IMR-90 (cell line): ENCODE data around the gene KCNMA1. TPM values are rescaled to one million over a fixed set of nuclear protein-coding genes. Genes with fewer than 3 reads are reported as not detected.
A peak's percentile ranks its signal among the peaks of the same experiment; 100 is the strongest.

Experiments
- ATAC-seq: fragments of 200-7000 bp; cut with Tn5 transposase; 2 replicates; pipeline ENCODE4 v1.9.1; 2020; ENCODE audit warnings: low read depth, mild to moderate bottlenecking, moderate library complexity
- BruUV-seq: library from RNA; stranded (reverse); fragments of 400-500 nt; replicated peaks from 2 replicates; lab custom pipeline; 2021; lab: Mats Ljungman, UMichigan
- CTCF ChIA-PET: fragments of 300-600 bp; formaldehyde crosslinking; extraction: SDS; loops from one replicate; lab custom pipeline; 2021; ENCODE audit warnings: antibody characterized with exemption; lab: Yijun Ruan, JAX
- POLR2A ChIA-PET: fragments of 300-600 bp; sonication (Branson Sonifier 250); formaldehyde crosslinking; loops from one replicate; lab custom pipeline; 2022; ENCODE audit warnings: antibody characterized with exemption; ENCODE audit not compliant: unreplicated experiment; lab: Charles Lee
- DNase-seq: peaks from one replicate; pipeline ENCODE4 v3.0.0; 2013
- H2AFZ ChIP-seq: replicated peaks from 2 replicates; pipeline ENCODE3; 2013; ENCODE audit warnings: low read length, mild to moderate bottlenecking; ENCODE audit not compliant: poor library complexity
- H2AK5ac ChIP-seq: 2 replicates; pipeline ENCODE4 v1.6.1; 2013; ENCODE audit warnings: low read depth, low read length, inconsistent platforms
- H2AK9ac ChIP-seq: replicated peaks from 2 replicates; pipeline ENCODE3; 2013; ENCODE audit warnings: mild to moderate bottlenecking, low read depth, low read length, moderate library complexity; ENCODE audit not compliant: poor library complexity
- H2BK120ac ChIP-seq: 2 replicates; pipeline ENCODE4 v1.6.1; 2013; ENCODE audit warnings: low read depth, low read length, inconsistent platforms
- H2BK15ac ChIP-seq: 3 replicates; pipeline ENCODE4 v1.6.1; 2013; ENCODE audit warnings: low read depth, low read length, inconsistent platforms
- H2BK20ac ChIP-seq: 2 replicates; pipeline ENCODE4 v1.6.1; 2013; ENCODE audit warnings: low read depth, mild to moderate bottlenecking, inconsistent platforms, low read length, moderate library complexity
- H2BK5ac ChIP-seq: 2 replicates; pipeline ENCODE4 v1.6.1; 2013; ENCODE audit warnings: mild to moderate bottlenecking, low read depth, low read length, inconsistent platforms; ENCODE audit not compliant: poor library complexity, severe bottlenecking
- H3K14ac ChIP-seq: replicated peaks from 2 replicates; pipeline ENCODE4 v1.6.1; 2013; ENCODE audit warnings: low read depth, low read length, inconsistent platforms
- H3K18ac ChIP-seq: 2 replicates; pipeline ENCODE4 v1.6.1; 2013; ENCODE audit warnings: low read depth, low read length, control low read depth
- H3K23ac ChIP-seq: 2 replicates; pipeline ENCODE4 v1.6.1; 2013; ENCODE audit warnings: low read depth, low read length, inconsistent platforms
- H3K27ac ChIP-seq: 2 replicates; pipeline ENCODE4 v1.5.1; 2013; ENCODE audit warnings: mild to moderate bottlenecking, control low read depth, low read length; ENCODE audit not compliant: insufficient read depth
- H3K27me3 ChIP-seq: 2 replicates; pipeline ENCODE4 v1.6.1; 2013; ENCODE audit warnings: low read length; ENCODE audit not compliant: control insufficient read depth, insufficient read depth
- H3K36me3 ChIP-seq: 2 replicates; pipeline ENCODE4 v1.6.1; 2013; ENCODE audit warnings: low read length, mixed read lengths; ENCODE audit not compliant: control insufficient read depth, insufficient read depth
- H3K4ac ChIP-seq: 2 replicates; pipeline ENCODE4 v1.6.1; 2013; ENCODE audit warnings: low read depth, low read length, inconsistent platforms
- H3K4me1 ChIP-seq: 2 replicates; pipeline ENCODE4 v1.6.1; 2013; ENCODE audit warnings: low read length, mixed read lengths; ENCODE audit not compliant: control insufficient read depth, insufficient read depth
- H3K4me2 ChIP-seq: 2 replicates; pipeline ENCODE4 v1.6.1; 2013; ENCODE audit warnings: low read depth, mild to moderate bottlenecking, control low read depth, low read length, moderate library complexity
- H3K4me3 ChIP-seq: 2 replicates; pipeline ENCODE4 v1.5.1; 2013; ENCODE audit warnings: low read depth, mild to moderate bottlenecking, control low read depth, low read length, moderate library complexity; ENCODE audit not compliant: insufficient read depth
- H3K56ac ChIP-seq: 2 replicates; pipeline ENCODE4 v1.6.1; 2013; ENCODE audit warnings: low read length, inconsistent platforms; ENCODE audit not compliant: insufficient read depth; ENCODE audit errors: extremely low read depth
- H3K79me1 ChIP-seq, 2 experiments: 2 replicates each; pipeline ENCODE4 v1.6.1; 2013; ENCODE audit warnings: low read length in 2 of 2, inconsistent platforms in 1 of 2, low read depth in 1 of 2
- H3K9ac ChIP-seq: 2 replicates; pipeline ENCODE4 v1.6.1; 2013; ENCODE audit warnings: low read depth, low read length, control low read depth
- H3K9me1 ChIP-seq: 2 replicates; pipeline ENCODE4 v1.6.1; 2013; ENCODE audit warnings: low read length, inconsistent platforms; ENCODE audit not compliant: insufficient read depth
- H3K9me3 ChIP-seq: 2 replicates; pipeline ENCODE4 v1.6.1; 2013; ENCODE audit warnings: low read length; ENCODE audit not compliant: control insufficient read depth, insufficient read depth
- H4K20me1 ChIP-seq: 2 replicates; pipeline ENCODE4 v1.6.1; 2013; ENCODE audit warnings: low read length, inconsistent platforms; ENCODE audit not compliant: insufficient read depth
- H4K5ac ChIP-seq: 2 replicates; pipeline ENCODE4 v1.6.1; 2013; ENCODE audit warnings: mild to moderate bottlenecking, low read depth, low read length, control low read depth
- H4K8ac ChIP-seq, 2 experiments: 2 replicates each; pipeline ENCODE4 v1.6.1; 2013; ENCODE audit warnings: low read depth in 2 of 2, low read length in 2 of 2, control low read depth in 1 of 2, inconsistent platforms in 1 of 2
- H4K91ac ChIP-seq: 2 replicates; pipeline ENCODE4 v1.6.1; 2013; ENCODE audit warnings: low read depth, low read length, inconsistent platforms; ENCODE audit not compliant: insufficient read depth
- CEBPB ChIP-seq: IDR thresholded peaks from 2 replicates; pipeline ENCODE4 v1.6.1; 2012; ENCODE audit warnings: low read depth, low read length, improper control_type of control experiment
- FOS ChIP-seq: fragments of 150-350 bp; IDR thresholded peaks from 2 replicates; pipeline ENCODE4 v1.6.1; 2016; ENCODE audit warnings: low read depth, low read length
- MAZ ChIP-seq: IDR thresholded peaks from 2 replicates; pipeline ENCODE4 v1.6.1; 2012; ENCODE audit warnings: low read depth, mild to moderate bottlenecking, low read length, improper control_type of control experiment, moderate library complexity, borderline replicate concordance
- MXI1 ChIP-seq: IDR thresholded peaks from 2 replicates; pipeline ENCODE4 v1.6.1; 2012; ENCODE audit warnings: low read depth, mild to moderate bottlenecking, low read length, moderate library complexity, borderline replicate concordance
- NFE2L2 ChIP-seq: fragments of 150-350 bp; IDR thresholded peaks from 2 replicates; pipeline ENCODE4 v1.6.1; 2016; ENCODE audit warnings: low read depth, mild to moderate bottlenecking, low read length
- POLR2A ChIP-seq: IDR thresholded peaks from 2 replicates; pipeline ENCODE4 v1.6.1; 2012; ENCODE audit warnings: mild to moderate bottlenecking, low read depth, low read length
- WGBS, 2 experiments: methylation state at CpG; one replicate each; pipeline versions ENCODE4 v1.1.5 to v1.1.7; 2013; ENCODE audit warnings: missing lambda C conversion rate in 2 of 2; ENCODE audit not compliant: insufficient read length in 1 of 2; ENCODE audit errors: extremely low coverage in 2 of 2; 5-methylcytosine and 5-hydroxymethylcytosine counted together
- dilution Hi-C: fragments of 300-500 bp; cut with HindIII; formaldehyde crosslinking; loops from one replicate; pipeline ENCODE4 v1.14.3; 2018; ENCODE audit warnings: low sequenced_read_pairs; ENCODE audit not compliant: unreplicated experiment
- in situ Hi-C: fragments of 300-500 bp; cut with MboI; formaldehyde crosslinking; loops from 3 replicates; pipeline ENCODE4 v1.14.3; 2019; ENCODE audit warnings: low sequenced_read_pairs, inconsistent platforms, mixed read lengths
- intact Hi-C: fragments of 100-400 bp; cut with micrococcal nuclease; formaldehyde crosslinking; loops from 2 replicates; pipeline ENCODE4 v1.10.0; 2022
- polyA plus RNA-seq, 3 experiments: library from polyadenylated mRNA; depleted of rRNA; stranded (reverse); fragments of >200 nt; gene quantifications; 2 replicates each; pipeline ENCODE4 v1.2.3, GENCODE V29; 2012; ENCODE audit warnings: low replicate concordance in 1 of 3
- total RNA-seq: library from RNA; depleted of rRNA; stranded (reverse); fragments of >200 nt; gene quantifications from 2 replicates; pipeline ENCODE4 v1.2.3, GENCODE V29; 2012
- TF ChIP-seq, protein P1 (sequence below): fragments of 150-350 bp; IDR thresholded peaks from 2 replicates; pipeline ENCODE4 v1.6.1; 2016; ENCODE audit warnings: low read depth, mild to moderate bottlenecking, low read length, moderate library complexity, borderline replicate concordance
- TF ChIP-seq, protein P2 (sequence below): conservative IDR thresholded peaks from 2 replicates; pipeline ENCODE4 v1.5.1; 2012; ENCODE audit warnings: mild to moderate bottlenecking, low read depth, low read length, improper control_type of control experiment

The KCNMA1 gene
- total and polyA plus RNA-seq, 2 of the 4 experiments (the other 2 are of a cell fraction) = 25.6 to 29.6 TPM

DNA sequence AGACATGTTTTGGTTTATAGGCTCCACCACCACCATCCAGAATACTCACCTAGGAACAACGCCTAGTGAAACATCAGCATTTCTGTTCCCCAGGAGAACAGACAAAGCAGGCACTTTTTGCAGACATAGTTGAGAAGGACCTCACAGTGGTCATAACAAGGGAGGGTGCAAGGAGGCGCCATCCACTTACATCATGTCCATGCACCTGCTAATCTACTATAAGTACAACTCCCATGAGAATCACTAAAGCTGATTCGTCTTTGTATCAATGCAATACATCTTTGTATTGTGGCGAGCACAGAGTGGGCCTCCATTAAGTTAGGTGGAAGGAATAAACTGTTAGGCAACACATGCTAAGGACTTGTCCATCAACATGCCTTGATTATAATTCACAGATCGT lies 207.1 kb downstream of the KCNMA1 start:
- Histone ChIP-seq H3K4me3 (no peak overlapping the region), H3K4ac (0 out of 2 replicates have a peak overlapping the region, but pooled peaks have one; percentile 8), H2AFZ (no peak overlapping the region), H3K14ac (no peak overlapping the region), H3K9me3 (no peaks in the 10 kb centered on the region), H3K9me1 (peaks cover 7% of the 10 kb centered on the region), H2BK15ac (no peak overlapping the region), H4K5ac (no peak overlapping the region), H2BK20ac (no peak overlapping the region), H3K9ac (no peak overlapping the region), H3K4me2 (no peak overlapping the region), H4K8ac (no peak overlapping the region), H2AK5ac (no peak overlapping the region), H3K4me1 (0 out of 2 replicates have a peak, but pooled peaks cover 2% of the 10 kb centered on the region), H4K91ac (no peak overlapping the region), H3K56ac (no peak overlapping the region), H3K79me1 (0 out of 4 replicates have a peak, but pooled peaks cover 0 to 2% of the 10 kb centered on the region in 2 experiments), H2BK5ac (no peak overlapping the region), H3K27me3 (no peaks in the 10 kb centered on the region), H3K23ac (no peak overlapping the region), H2AK9ac (no peak overlapping the region), H3K18ac (no peak overlapping the region), H3K27ac (no peak overlapping the region), H2BK120ac (no peak overlapping the region), H3K36me3 (no peaks in the 10 kb centered on the region), H4K20me1 (no peaks in the 10 kb centered on the region)
- in situ Hi-C loops (no loop called here), dilution Hi-C loops (no loop called here), intact Hi-C loops (no loop called here)
- WGBS, 2 experiments = no CpG with 5 or more reads among the region's 5 CpGs
- DNase-seq = no peak
- POLR2A ChIA-PET = no interaction called here
- ATAC-seq = no peak
- no peak for TF ChIP-seq CEBPB
- TF ChIP-seq MXI1 = no peak
- TF ChIP-seq, protein P1, sequence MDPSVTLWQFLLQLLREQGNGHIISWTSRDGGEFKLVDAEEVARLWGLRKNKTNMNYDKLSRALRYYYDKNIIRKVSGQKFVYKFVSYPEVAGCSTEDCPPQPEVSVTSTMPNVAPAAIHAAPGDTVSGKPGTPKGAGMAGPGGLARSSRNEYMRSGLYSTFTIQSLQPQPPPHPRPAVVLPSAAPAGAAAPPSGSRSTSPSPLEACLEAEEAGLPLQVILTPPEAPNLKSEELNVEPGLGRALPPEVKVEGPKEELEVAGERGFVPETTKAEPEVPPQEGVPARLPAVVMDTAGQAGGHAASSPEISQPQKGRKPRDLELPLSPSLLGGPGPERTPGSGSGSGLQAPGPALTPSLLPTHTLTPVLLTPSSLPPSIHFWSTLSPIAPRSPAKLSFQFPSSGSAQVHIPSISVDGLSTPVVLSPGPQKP = no peak
- no peak for TF ChIP-seq MAZ
- no peak for TF ChIP-seq POLR2A
- TF ChIP-seq NFE2L2 = no peak
- TF ChIP-seq, protein P2, sequence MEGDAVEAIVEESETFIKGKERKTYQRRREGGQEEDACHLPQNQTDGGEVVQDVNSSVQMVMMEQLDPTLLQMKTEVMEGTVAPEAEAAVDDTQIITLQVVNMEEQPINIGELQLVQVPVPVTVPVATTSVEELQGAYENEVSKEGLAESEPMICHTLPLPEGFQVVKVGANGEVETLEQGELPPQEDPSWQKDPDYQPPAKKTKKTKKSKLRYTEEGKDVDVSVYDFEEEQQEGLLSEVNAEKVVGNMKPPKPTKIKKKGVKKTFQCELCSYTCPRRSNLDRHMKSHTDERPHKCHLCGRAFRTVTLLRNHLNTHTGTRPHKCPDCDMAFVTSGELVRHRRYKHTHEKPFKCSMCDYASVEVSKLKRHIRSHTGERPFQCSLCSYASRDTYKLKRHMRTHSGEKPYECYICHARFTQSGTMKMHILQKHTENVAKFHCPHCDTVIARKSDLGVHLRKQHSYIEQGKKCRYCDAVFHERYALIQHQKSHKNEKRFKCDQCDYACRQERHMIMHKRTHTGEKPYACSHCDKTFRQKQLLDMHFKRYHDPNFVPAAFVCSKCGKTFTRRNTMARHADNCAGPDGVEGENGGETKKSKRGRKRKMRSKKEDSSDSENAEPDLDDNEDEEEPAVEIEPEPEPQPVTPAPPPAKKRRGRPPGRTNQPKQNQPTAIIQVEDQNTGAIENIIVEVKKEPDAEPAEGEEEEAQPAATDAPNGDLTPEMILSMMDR = 0 out of 2 replicates have a peak, but pooled peaks have one; percentile 10
- no peak for TF ChIP-seq FOS
- CTCF ChIA-PET = no interaction called here
- no TSS peak for BruUV-seq
